HepG2 (cell line): ENCODE measurements around the gene BTBD7. TPM values are rescaled to one million over a fixed set of nuclear protein-coding genes. Genes with fewer than 3 reads are reported as not detected.

ENCODE experiments used
- ATAC-seq: fragments of 200-7000 bp; cut with Tn5 transposase; 3 replicates; pipeline ENCODE4 v1.9.1; 2020; ENCODE audit warnings: mild to moderate bottlenecking, moderate library complexity
- BruUV-seq: library from RNA; stranded (reverse); fragments of 400-500 nt; replicated peaks from 2 replicates; lab custom pipeline; 2021; lab: Mats Ljungman, UMichigan
- CTCF ChIA-PET: fragments of 300-600 bp; formaldehyde crosslinking; extraction: SDS; loops from one replicate; lab custom pipeline; 2021; ENCODE audit warnings: low total read pairs, inconsistent platforms, low intra/inter-chr PET ratio; lab: Yijun Ruan, JAX
- POLR2A ChIA-PET: fragments of 350-600 bp; sonication (Branson Sonifier 250); formaldehyde crosslinking; loops from one replicate; lab custom pipeline; 2020; ENCODE audit warnings: antibody characterized with exemption, inconsistent platforms; lab: Yijun Ruan, JAX
- DNase-seq: peaks from one replicate; pipeline ENCODE4 v3.0.0-alpha.2; 2015; ENCODE audit warnings: low spot score
- FAIRE-seq: peaks from 3 replicates; lab custom pipeline; 2011; peaks lifted over from hg19 to GRCh38; lab: Jason Lieb, UNC
- H2AFZ ChIP-seq: one replicate; pipeline ENCODE4 v1.6.1; 2011; ENCODE audit warnings: low read length, inconsistent platforms
- H3K27ac ChIP-seq: fragments of 300-600 bp; 3 replicates; pipeline ENCODE4 v1.8.0; 2011; ENCODE audit warnings: mixed run types, mild to moderate bottlenecking, mixed read lengths, low read length, inconsistent platforms; ENCODE audit not compliant: insufficient read depth; ENCODE audit errors: extremely low read length
- H3K27me3 ChIP-seq, 2 experiments: fragments of 200-600 bp in 1 of 2; 2 replicates in 1 of 2; 3 replicates in 1 of 2; pipeline versions ENCODE4 v1.6.0 to v1.8.0; 2011; ENCODE audit warnings: low read length in 2 of 2, mild to moderate bottlenecking in 2 of 2, moderate library complexity in 2 of 2, inconsistent platforms in 1 of 2; ENCODE audit not compliant: insufficient read depth in 2 of 2, control insufficient read depth in 1 of 2
- H3K36me3 ChIP-seq, 2 experiments: fragments of 200-600 bp in 1 of 2; replicated peaks in 1 of 2; 2 replicates in 1 of 2; 3 replicates in 1 of 2; pipeline versions ENCODE4 v1.5.1 to v1.8.0; 2011; ENCODE audit warnings: low read length in 2 of 2, inconsistent platforms in 1 of 2; ENCODE audit not compliant: insufficient read depth in 2 of 2, control insufficient read depth in 1 of 2
- H3K4me1 ChIP-seq: 2 replicates; pipeline ENCODE4 v1.5.1; 2012; ENCODE audit warnings: low read length, inconsistent platforms; ENCODE audit not compliant: insufficient read depth
- H3K4me2 ChIP-seq: 2 replicates; pipeline ENCODE4 v1.6.0; 2011; ENCODE audit warnings: low read depth, low read length, inconsistent platforms
- H3K4me3 ChIP-seq, 3 experiments: fragments of 200-600 bp in 1 of 3; sonication (generic), shearing (Covaris generic) in 1 of 3; replicated peaks in 1 of 3; 2 replicates each; pipeline ENCODE4 v1.5.1; 2011 to 2016; ENCODE audit warnings: low read length in 3 of 3, inconsistent platforms in 2 of 3, low read depth in 2 of 3, mild to moderate bottlenecking in 2 of 3, control low read depth in 1 of 3, mixed read lengths in 1 of 3; ENCODE audit not compliant: insufficient read depth in 1 of 3
- H3K79me2 ChIP-seq: one replicate; pipeline ENCODE4 v1.6.1; 2011; ENCODE audit warnings: low read length, inconsistent platforms; ENCODE audit not compliant: insufficient read depth
- H3K9ac ChIP-seq: 2 replicates; pipeline ENCODE4 v1.6.0; 2011; ENCODE audit warnings: mild to moderate bottlenecking, low read depth, low read length, inconsistent platforms; ENCODE audit not compliant: insufficient read depth
- H3K9me3 ChIP-seq: 2 replicates; pipeline ENCODE4 v1.5.1; 2012; ENCODE audit warnings: mild to moderate bottlenecking, low read length
- H4K20me1 ChIP-seq: 2 replicates; pipeline ENCODE4 v1.6.0; 2011; ENCODE audit warnings: inconsistent platforms, mild to moderate bottlenecking, low read length, moderate library complexity; ENCODE audit not compliant: insufficient read depth
- GZF1 ChIP-seq: sonication (generic); formaldehyde crosslinking; IDR thresholded peaks from 2 replicates; pipeline ENCODE4 v1.5.1; 2020; ENCODE audit warnings: mild to moderate bottlenecking, missing genetic modification reagents
- MAFK ChIP-seq, 2 experiments: IDR thresholded peaks in 1 of 2; conservative IDR thresholded peaks in 1 of 2; 2 replicates each; pipeline ENCODE4 v1.6.1; 2011; ENCODE audit warnings: improper control_type of control experiment in 2 of 2, low read length in 2 of 2
- SNAI1 ChIP-seq: sonication (generic); formaldehyde crosslinking; IDR thresholded peaks from 2 replicates; pipeline ENCODE4 v1.5.0; 2020; ENCODE audit warnings: mild to moderate bottlenecking, missing genetic modification reagents, borderline replicate concordance
- ZNF788 ChIP-seq: sonication (generic); formaldehyde crosslinking; IDR thresholded peaks from 2 replicates; pipeline ENCODE4 v1.5.0; 2020; ENCODE audit warnings: mild to moderate bottlenecking, missing genetic modification reagents, borderline replicate concordance
- WGBS: methylation state at CpG from one replicate; pipeline ENCODE4 v1.1.6; 2017; ENCODE audit warnings: low lambda C conversion rate; 5-methylcytosine and 5-hydroxymethylcytosine counted together
- in situ Hi-C: cut with HindIII; loops from 2 replicates; pipeline ENCODE4 v1.10.0; 2017; ENCODE audit warnings: low pct_unique_long_range_greater_than_20kb; ENCODE audit not compliant: extremely low pct_ligation_motif_present
- intact Hi-C: fragments of 100-400 bp; cut with micrococcal nuclease; formaldehyde crosslinking; loops from one replicate; pipeline ENCODE4 v1.10.0; 2022; ENCODE audit not compliant: unreplicated experiment
- polyA plus RNA-seq, 8 experiments: library from polyadenylated mRNA; depleted of rRNA in 3 of 8; stranded (reverse) in 7 of 8; unstranded in 1 of 8; fragments of >200 nt; fragmentation: Illumina TruSeq in 4 of 8; extraction: Trizol in 4 of 8; gene quantifications; 2 replicates each; pipeline versions ENCODE4 v1.2.1 to v1.2.3, GENCODE V29; 2011 to 2016; ENCODE audit warnings: low read depth in 4 of 8, missing spikeins in 1 of 8, mixed read lengths in 1 of 8; ENCODE audit not compliant: insufficient read depth in 1 of 8
- total RNA-seq, 5 experiments: library from RNA; depleted of rRNA; stranded (reverse); fragments of >200 nt; fragmentation: Illumina TruSeq; extraction: Trizol; gene quantifications; 2 replicates each; pipeline ENCODE4 v1.2.3, GENCODE V29; 2016; ENCODE audit warnings: low read depth in 1 of 5
- TF ChIP-seq, protein P1 (sequence below): sonication (generic); formaldehyde crosslinking; IDR thresholded peaks from 2 replicates; pipeline ENCODE4 v1.4.0; 2020; ENCODE audit warnings: missing genetic modification reagents

Gene BTBD7
- total and polyA plus RNA-seq, 2 of the 13 experiments (the other 11 are each of a cell fraction or from before 2014, with no cell fraction given) = 11.6 to 15.2 TPM

DNA sequence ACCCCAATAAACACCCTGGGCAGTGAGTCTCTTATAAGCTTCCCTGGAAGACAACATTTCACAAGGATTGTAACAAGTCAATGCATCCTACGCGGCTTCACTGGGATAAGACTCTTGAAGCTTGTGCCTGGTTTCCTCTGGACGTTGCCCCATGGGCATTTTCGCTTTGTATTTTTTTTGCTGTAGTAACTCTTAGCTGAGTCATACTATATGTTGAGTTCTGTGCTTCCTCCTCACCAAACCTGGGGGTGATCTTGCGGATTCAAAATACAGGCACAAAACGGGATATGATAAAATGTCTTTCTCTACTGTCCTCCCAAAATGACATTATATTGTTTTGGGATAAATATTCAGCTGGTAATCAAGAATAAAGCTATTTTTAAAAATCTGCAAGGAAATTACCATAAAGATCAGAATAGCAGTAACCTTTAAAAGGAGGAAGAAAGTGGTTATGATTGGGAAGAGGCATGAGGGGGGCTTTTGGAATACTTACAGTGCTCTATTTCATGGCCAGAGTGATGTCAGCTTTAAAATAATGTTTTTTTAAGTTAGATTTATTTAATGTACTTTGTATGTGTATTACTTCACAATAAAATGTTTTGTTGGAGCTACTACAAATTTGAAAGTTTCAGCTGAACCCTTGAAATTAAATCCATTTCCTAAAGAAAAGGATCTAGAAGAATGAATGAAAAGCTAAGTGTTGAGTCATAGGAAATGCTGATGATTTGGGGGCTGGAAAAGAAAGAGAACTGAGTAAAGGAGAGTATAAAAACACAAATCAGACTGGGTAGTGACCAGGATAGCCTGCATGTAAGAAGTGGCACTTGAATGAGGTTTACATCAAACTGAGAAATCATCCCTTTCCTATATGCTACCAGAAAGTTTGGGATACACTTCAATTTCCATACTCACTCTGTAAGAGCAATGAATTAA is 14.7 kb downstream of the BTBD7 start:
- Histone ChIP-seq H4K20me1 (peaks cover 32% of the 10 kb centered on the region), H2AFZ (no peak overlapping the region)
- DNase-seq = no peak

More for the DNA sequence above, 14.7 kb downstream of the BTBD7 start:
- Histone ChIP-seq H3K9ac (no peak overlapping the region), H3K4me1 (peaks cover 29% of the 10 kb centered on the region), H3K9me3 (no peaks in the 10 kb centered on the region), H3K36me3 (no peaks in the 10 kb centered on the region), H3K27me3 (no peaks in the 10 kb centered on the region), H3K4me3 (no peak overlapping the region), H3K27ac (no peak overlapping the region), H3K79me2 (peaks cover 90% of the 10 kb centered on the region), H3K4me2 (no peak overlapping the region)
- BruUV-seq = no TSS peak
- TF ChIP-seq GZF1 (CRISPR knock-in tag) (peak; percentile 77; the same call in 1 of the 2 replicates), SNAI1 (CRISPR knock-in tag) (no peak), ZNF788 (CRISPR knock-in tag) (no peak), MAFK (conservative IDR thresholded peaks at IDR 0.05 in 1 of 2, IDR thresholded peaks at IDR 0.05 in 1 of 2; ENCODE audit: low read length in 2 of 2) (0 out of 4 replicates have a peak, but pooled peaks of 1 of the 2 experiments have one; percentile 9)
- TF ChIP-seq, protein P1, sequence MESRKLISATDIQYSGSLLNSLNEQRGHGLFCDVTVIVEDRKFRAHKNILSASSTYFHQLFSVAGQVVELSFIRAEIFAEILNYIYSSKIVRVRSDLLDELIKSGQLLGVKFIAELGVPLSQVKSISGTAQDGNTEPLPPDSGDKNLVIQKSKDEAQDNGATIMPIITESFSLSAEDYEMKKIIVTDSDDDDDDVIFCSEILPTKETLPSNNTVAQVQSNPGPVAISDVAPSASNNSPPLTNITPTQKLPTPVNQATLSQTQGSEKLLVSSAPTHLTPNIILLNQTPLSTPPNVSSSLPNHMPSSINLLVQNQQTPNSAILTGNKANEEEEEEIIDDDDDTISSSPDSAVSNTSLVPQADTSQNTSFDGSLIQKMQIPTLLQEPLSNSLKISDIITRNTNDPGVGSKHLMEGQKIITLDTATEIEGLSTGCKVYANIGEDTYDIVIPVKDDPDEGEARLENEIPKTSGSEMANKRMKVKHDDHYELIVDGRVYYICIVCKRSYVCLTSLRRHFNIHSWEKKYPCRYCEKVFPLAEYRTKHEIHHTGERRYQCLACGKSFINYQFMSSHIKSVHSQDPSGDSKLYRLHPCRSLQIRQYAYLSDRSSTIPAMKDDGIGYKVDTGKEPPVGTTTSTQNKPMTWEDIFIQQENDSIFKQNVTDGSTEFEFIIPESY (CRISPR knock-in tag) = peak; percentile 78
- intact Hi-C loops (no loop called here), in situ Hi-C loops (no loop called here)
- POLR2A ChIA-PET = interaction anchor here (0.8 to 1.2 kb wide), 2 partner anchors 12 to 14 kb away, joined by 3 read pairs; no protein-coding TSS in a partner anchor
- 0 out of 3 replicates have a peak, but pooled peaks have one; percentile 35 for ATAC-seq
- CTCF ChIA-PET = no interaction called here
- 83% methylated on average over 6 of the region's 6 CpGs for WGBS
- no peak for FAIRE-seq
